GM21576 (cell line): ENCODE measurements around the gene UNC13A.

Source experiments
- ATAC-seq: cut with Tn5 transposase; IDR thresholded peaks from one replicate; pipeline ENCODE4 v1.9.1; 2021; ENCODE audit warnings: mild to moderate bottlenecking, moderate library complexity; ENCODE audit not compliant: unreplicated experiment

UNC13A gene

GRCh38 chr19:17711851-17712250 lies 23.7 kb upstream of the UNC13A start:
- ATAC-seq = no peak

GRCh38 chr19:17706750-17707181 lies 18.6 kb upstream of the UNC13A start:
- no peak for ATAC-seq

GRCh38 chr19:17703824-17704463 lies 15.8 kb upstream of the UNC13A start:
- no peak for ATAC-seq

- no peak for ATAC-seq
Measured at GRCh38 chr19:17695198-17695597, 7.0 kb upstream of the UNC13A start.

- ATAC-seq = no peak
Measured at GRCh38 chr19:17692566-17692965, 4.4 kb upstream of the UNC13A start.

GRCh38 chr19:17688853-17689595 lies 870 bp upstream of the UNC13A start:
- no peak for ATAC-seq

- ATAC-seq = no peak
Measured at GRCh38 chr19:17687141-17687856, 855 bp downstream of the UNC13A start.

- no peak for ATAC-seq
Measured at GRCh38 chr19:17686592-17687024, 1.5 kb downstream of the UNC13A start.

GRCh38 chr19:17686023-17686521 lies 2.1 kb downstream of the UNC13A start:
- ATAC-seq = no peak

- ATAC-seq = no peak
Measured at GRCh38 chr19:17685451-17686022, 2.6 kb downstream of the UNC13A start.

GRCh38 chr19:17684256-17684655 lies 3.9 kb downstream of the UNC13A start:
- ATAC-seq = no peak

GRCh38 chr19:17683078-17683477 lies 5.1 kb downstream of the UNC13A start:
- no peak for ATAC-seq

- ATAC-seq = no peak
Measured at GRCh38 chr19:17682273-17682672, 5.9 kb downstream of the UNC13A start.

- no peak for ATAC-seq
Measured at GRCh38 chr19:17681505-17682125, 6.5 kb downstream of the UNC13A start.

- ATAC-seq = no peak
Measured at GRCh38 chr19:17680230-17680722, 7.9 kb downstream of the UNC13A start.

GRCh38 chr19:17679526-17680229 lies 8.5 kb downstream of the UNC13A start:
- no peak for ATAC-seq

GRCh38 chr19:17678836-17679235 lies 9.3 kb downstream of the UNC13A start:
- no peak for ATAC-seq

- no peak for ATAC-seq
Measured at GRCh38 chr19:17677002-17677401, 11.2 kb downstream of the UNC13A start.

GRCh38 chr19:17676295-17676694 lies 11.9 kb downstream of the UNC13A start:
- no peak for ATAC-seq
